Measurements from ENCODE around the gene ZNF76. TPM values are rescaled to one million over a fixed set of nuclear protein-coding genes. Genes with fewer than 3 reads are reported as not detected.

The ZNF76 gene
- total and polyA plus RNA-seq, 10 of the 15 experiments (the other 5 are each of a cell fraction or from before 2014, with no cell fraction given): 2.8 to 41.0 (median 24.8) TPM

DNA sequence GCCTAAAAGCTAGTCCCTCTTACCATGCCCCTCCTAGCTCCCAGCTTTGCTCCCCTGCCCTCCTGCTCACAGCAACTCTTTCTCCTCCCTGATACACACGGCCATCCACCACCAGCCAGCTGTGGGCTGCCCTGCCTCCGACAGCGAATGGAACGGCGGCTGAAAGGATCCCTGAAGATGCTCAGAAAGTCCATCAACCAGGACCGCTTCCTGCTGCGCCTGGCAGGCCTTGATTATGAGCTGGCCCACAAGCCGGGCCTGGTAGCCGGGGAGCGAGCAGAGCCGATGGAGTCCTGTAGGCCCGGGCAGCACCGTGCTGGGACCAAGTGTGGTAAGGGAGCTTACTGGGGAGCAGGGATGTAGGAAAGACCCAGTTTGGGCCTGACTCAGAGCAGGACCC is 16.6 kb upstream of the ZNF76 start:
- ATAC-seq (no peak), DNase-seq (ENCODE audit: low read depth, low spot score) (no peak), FAIRE-seq (no peak)
- 86% methylated on average over 13 of the region's 13 CpGs for WGBS (ENCODE audit: insufficient coverage, insufficient replicate concordance, low lambda C conversion rate, missing lambda C conversion rate)
- TF ChIP-seq KAT2A (conservative IDR thresholded peaks at IDR 0.05; ENCODE audit: control insufficient read depth, low read depth, low read length): no peak
- no peak for TF ChIP-seq ASH2L (IDR thresholded peaks at IDR 0.05; ENCODE audit: borderline replicate concordance, low read depth)
- TF ChIP-seq CHD4 (IDR thresholded peaks at IDR 0.05): no peak
- TF ChIP-seq ZNF217 (IDR thresholded peaks at IDR 0.05): no peak
- TF ChIP-seq ZNF24 (IDR thresholded peaks at IDR 0.05): no peak
- TF ChIP-seq SRF (IDR thresholded peaks at IDR 0.05; ENCODE audit: low read depth in 2 of 2, low read length in 2 of 2): no peak
- TF ChIP-seq CHD1 (IDR thresholded peaks at IDR 0.05; ENCODE audit: low read depth, low read length): no peak
- no peak for TF ChIP-seq RFX5 (IDR thresholded peaks at IDR 0.05; ENCODE audit: low read depth, low read length)
- no peak for TF ChIP-seq IRF3 (IDR thresholded peaks at IDR 0.05)
- CTCF ChIA-PET: interaction anchor here (4.2 kb wide), 1 partner anchor 14 kb away, joined by 52 read pairs; no protein-coding TSS in a partner anchor
- POLR2A ChIA-PET: interaction anchor here (0.8 kb wide), 1 partner anchor 226 kb away, joined by 3 read pairs; no protein-coding TSS in a partner anchor
- in situ Hi-C loops (cut with MboI): no loop called here
- no peaks in the 10 kb centered on the region for H3K36me3 ChIP-seq (ENCODE audit: control insufficient read depth in 2 of 2, insufficient read depth in 2 of 2, low read length in 1 of 2)
- no TSS peak for BruUV-seq (replicated peaks)
- H3K4me3 ChIP-seq: no peak overlapping the region
- H3K27me3 ChIP-seq (replicated peaks in 1 of 2; ENCODE audit: control insufficient read depth in 2 of 2, insufficient read depth in 2 of 2, low read length in 1 of 2): no peaks in the 10 kb centered on the region
- H4K20me1 ChIP-seq (ENCODE audit: control insufficient read depth, insufficient read depth): peaks cover 4% of the 10 kb centered on the region; the same call in 1 of the 2 replicates
- H3K9me3 ChIP-seq (replicated peaks; ENCODE audit: control insufficient read depth, insufficient read depth, low read length): no peaks in the 10 kb centered on the region
- H2AFZ ChIP-seq (ENCODE audit: control insufficient read depth, low read depth, low read length): no peak overlapping the region
- H3K4me1 ChIP-seq (ENCODE audit: control insufficient read depth, insufficient read depth, low read length): peaks cover 4% of the 10 kb centered on the region
- no peak overlapping the region for H3K27ac ChIP-seq (ENCODE audit: control insufficient read depth, insufficient read depth)
- no peaks in the 10 kb centered on the region for H3K79me2 ChIP-seq (ENCODE audit: control insufficient read depth, insufficient read depth, low read length)
- SMC1A ChIA-PET (ENCODE audit: uncharacterized antibody, unreplicated experiment): no interaction called here
- H3K9ac ChIP-seq (ENCODE audit: control insufficient read depth, insufficient read depth, low read length): no peak overlapping the region
- intact Hi-C loops (cut with micrococcal nuclease; ENCODE audit: unreplicated experiment): loop anchor here (5.0 kb wide), 1 partner anchor 36 kb away; no protein-coding TSS in a partner anchor
- RAD21 ChIA-PET (ENCODE audit: unreplicated experiment): no interaction called here
- H3K4me2 ChIP-seq (ENCODE audit: control insufficient read depth, insufficient read depth): no peak overlapping the region

Measured in GM12878 (cell line).